DOHH2 (cell line): ENCODE results near the gene SHISA6.

Experiments
- EZH2phosphoT487 ChIP-seq: fragments of 200-600 bp; sonication (generic); IDR thresholded peaks from 2 replicates; pipeline ENCODE4 v1.6.1; 2017; ENCODE audit warnings: borderline replicate concordance, mild to moderate bottlenecking, antibody characterized with exemption, low read length, moderate library complexity, mixed read lengths
- TF ChIP-seq, protein P1 (sequence below): fragments of 200-600 bp; sonication (generic); IDR thresholded peaks from one replicate; pipeline ENCODE4 v1.5.1; 2014; ENCODE audit warnings: antibody characterized with exemption, mild to moderate bottlenecking, low read depth, low read length; ENCODE audit not compliant: poor library complexity, severe bottlenecking

- TF ChIP-seq, protein P1, sequence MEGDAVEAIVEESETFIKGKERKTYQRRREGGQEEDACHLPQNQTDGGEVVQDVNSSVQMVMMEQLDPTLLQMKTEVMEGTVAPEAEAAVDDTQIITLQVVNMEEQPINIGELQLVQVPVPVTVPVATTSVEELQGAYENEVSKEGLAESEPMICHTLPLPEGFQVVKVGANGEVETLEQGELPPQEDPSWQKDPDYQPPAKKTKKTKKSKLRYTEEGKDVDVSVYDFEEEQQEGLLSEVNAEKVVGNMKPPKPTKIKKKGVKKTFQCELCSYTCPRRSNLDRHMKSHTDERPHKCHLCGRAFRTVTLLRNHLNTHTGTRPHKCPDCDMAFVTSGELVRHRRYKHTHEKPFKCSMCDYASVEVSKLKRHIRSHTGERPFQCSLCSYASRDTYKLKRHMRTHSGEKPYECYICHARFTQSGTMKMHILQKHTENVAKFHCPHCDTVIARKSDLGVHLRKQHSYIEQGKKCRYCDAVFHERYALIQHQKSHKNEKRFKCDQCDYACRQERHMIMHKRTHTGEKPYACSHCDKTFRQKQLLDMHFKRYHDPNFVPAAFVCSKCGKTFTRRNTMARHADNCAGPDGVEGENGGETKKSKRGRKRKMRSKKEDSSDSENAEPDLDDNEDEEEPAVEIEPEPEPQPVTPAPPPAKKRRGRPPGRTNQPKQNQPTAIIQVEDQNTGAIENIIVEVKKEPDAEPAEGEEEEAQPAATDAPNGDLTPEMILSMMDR: no peak
- no peak for TF ChIP-seq EZH2phosphoT487
Observed at GRCh38 chr17:11319894-11320293, 78.9 kb downstream of the SHISA6 start.
